Activated naive CD8-positive, alpha-beta T cell treated with anti-CD3 and anti-CD28 coated beads for 36 hours (primary cell): ENCODE results near the gene TULP4. TPM values are rescaled to one million over a fixed set of nuclear protein-coding genes. Genes with fewer than 3 reads are reported as not detected.
"Not testable (repeated sequence)": the region's sequence is repeated elsewhere in the genome, so short reads cannot be mapped to it uniquely, and the experiment has no call there.

ENCODE experiments used
- DNase-seq: peaks from one replicate; pipeline ENCODE4 v3.0.0; 2021
- H3K27ac Mint-ChIP-seq: one replicate; pipeline ENCODE4 v1.8.0; 2022; ENCODE audit warnings: mild to moderate bottlenecking, moderate library complexity, mixed read lengths
- H3K27me3 Mint-ChIP-seq: one replicate; pipeline ENCODE4 v1.8.0; 2022; ENCODE audit warnings: mild to moderate bottlenecking, mixed read lengths
- H3K36me3 Mint-ChIP-seq: one replicate; pipeline ENCODE4 v1.8.0; 2021; ENCODE audit warnings: mild to moderate bottlenecking, mixed read lengths
- H3K4me1 Mint-ChIP-seq: one replicate; pipeline ENCODE4 v1.8.0; 2021; ENCODE audit warnings: mixed read lengths
- H3K4me3 Mint-ChIP-seq: one replicate; pipeline ENCODE4 v1.8.0; 2022; ENCODE audit warnings: mild to moderate bottlenecking, moderate library complexity, mixed read lengths
- H3K9me3 Mint-ChIP-seq: one replicate; pipeline ENCODE4 v1.8.0; 2022; ENCODE audit warnings: mixed read lengths
- total RNA-seq, 2 experiments: library from RNA; stranded (reverse); gene quantifications; one replicate each; pipeline ENCODE4 v1.2.3, GENCODE V29; 2021

The TULP4 gene
- total RNA-seq, 2 experiments from 2014 or later = 17.0 TPM

DNA sequence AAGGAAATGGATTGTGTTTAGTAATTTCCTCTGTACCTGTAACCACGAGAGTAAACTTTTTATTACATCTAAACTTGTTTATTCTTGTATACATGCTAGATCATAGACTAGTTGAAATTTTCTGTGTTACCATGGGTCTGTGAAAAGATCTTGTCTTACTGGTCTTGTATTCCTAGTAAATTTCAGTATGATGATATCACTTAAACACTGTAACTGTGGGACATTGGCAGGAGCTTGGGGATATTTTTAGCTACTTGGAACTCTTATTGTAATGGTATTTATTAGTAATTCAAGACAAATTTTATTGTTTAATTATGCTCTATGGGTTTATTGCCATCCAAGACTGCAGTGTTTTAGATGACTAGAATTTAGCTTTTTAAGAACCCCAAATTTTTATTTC, 25.9 kb upstream of the TULP4 start:
- Mint-ChIP-seq H3K36me3 (peaks cover 5% of the 10 kb centered on the region), H3K27me3 (no peaks in the 10 kb centered on the region), H3K4me1 (peaks cover 44% of the 10 kb centered on the region), H3K27ac (no peak overlapping the region), H3K9me3 (no peaks in the 10 kb centered on the region), H3K4me3 (no peak overlapping the region)
- no peak for DNase-seq

DNA sequence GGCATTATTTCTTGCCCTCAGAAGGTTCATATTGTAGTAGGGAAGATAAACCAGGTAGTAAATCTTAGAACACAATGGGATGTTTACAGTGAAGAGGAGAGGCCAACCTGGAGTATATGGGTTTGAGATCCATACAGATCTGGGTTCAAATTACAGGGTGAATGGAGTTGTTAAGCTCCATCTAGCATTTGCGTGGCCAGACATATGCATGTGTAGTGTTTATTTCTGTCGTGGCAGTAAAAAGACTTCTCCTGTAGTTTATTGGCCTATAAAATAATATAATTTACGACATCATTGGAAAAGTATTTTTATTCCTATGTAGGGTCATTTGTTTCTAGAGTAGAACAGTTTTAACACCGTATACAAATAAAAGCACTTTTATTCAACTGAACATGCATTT, 25.2 kb upstream of the TULP4 start:
- H3K27me3 Mint-ChIP-seq = no peaks in the 10 kb centered on the region
- H3K36me3 Mint-ChIP-seq = peaks cover 5% of the 10 kb centered on the region
- H3K9me3 Mint-ChIP-seq = no peaks in the 10 kb centered on the region
- peaks cover 47% of the 10 kb centered on the region for H3K4me1 Mint-ChIP-seq
- DNase-seq = no peak
- no peak overlapping the region for H3K4me3 Mint-ChIP-seq
- no peak overlapping the region for H3K27ac Mint-ChIP-seq

DNA sequence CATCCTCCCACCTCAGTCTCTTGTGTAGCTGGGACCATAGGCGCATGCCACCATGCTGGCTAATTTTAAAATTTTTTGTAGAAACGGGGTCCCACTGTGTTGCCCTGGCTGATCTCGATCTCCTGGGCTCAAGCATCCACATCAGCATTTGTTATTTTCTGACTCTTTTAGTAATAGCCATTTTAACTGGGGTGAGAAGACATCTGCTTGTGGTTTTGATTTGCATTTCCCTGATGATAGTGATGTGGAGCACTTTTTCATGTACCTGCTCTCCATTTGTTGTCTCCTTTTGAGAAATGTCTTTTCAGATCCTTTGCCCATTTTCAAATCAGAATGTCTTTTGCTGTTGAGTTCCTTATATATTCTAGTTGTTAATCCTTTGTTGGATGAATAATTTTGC, 22.2 kb upstream of the TULP4 start:
- Mint-ChIP-seq H3K4me1 (peaks cover 37% of the 10 kb centered on the region), H3K4me3 (peak overlapping the region; percentile 57), H3K9me3 (peaks cover 1% of the 10 kb centered on the region), H3K36me3 (peaks cover 14% of the 10 kb centered on the region), H3K27ac (peak overlapping the region; percentile 85), H3K27me3 (no peaks in the 10 kb centered on the region)
- no peak for DNase-seq

DNA sequence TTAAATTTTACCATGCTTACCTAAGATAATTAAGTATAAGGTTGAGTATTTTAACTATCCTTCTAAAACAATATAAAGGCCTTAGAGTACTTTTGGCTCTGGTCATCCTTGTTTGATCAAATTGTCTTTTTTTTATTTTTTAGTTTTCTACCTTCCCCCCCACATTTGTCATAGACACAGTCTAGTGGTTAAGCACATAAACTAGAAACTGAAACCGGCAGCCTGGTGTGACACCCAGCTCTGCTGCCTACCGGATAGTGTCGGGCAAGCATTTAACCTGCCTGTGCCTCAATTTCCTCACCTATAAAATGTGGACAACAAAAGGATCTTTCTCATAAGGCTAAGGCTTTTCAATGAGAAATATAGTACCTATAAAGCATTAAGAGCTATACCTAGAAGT, 21.6 kb upstream of the TULP4 start:
- no peaks in the 10 kb centered on the region for H3K27me3 Mint-ChIP-seq
- H3K27ac Mint-ChIP-seq = peak overlapping the region; percentile 85
- peaks cover 1% of the 10 kb centered on the region for H3K9me3 Mint-ChIP-seq
- H3K4me1 Mint-ChIP-seq = peaks cover 35% of the 10 kb centered on the region
- peaks cover 9% of the 10 kb centered on the region for H3K36me3 Mint-ChIP-seq
- H3K4me3 Mint-ChIP-seq = peak overlapping the region; percentile 57
- DNase-seq = peak; percentile 64

DNA sequence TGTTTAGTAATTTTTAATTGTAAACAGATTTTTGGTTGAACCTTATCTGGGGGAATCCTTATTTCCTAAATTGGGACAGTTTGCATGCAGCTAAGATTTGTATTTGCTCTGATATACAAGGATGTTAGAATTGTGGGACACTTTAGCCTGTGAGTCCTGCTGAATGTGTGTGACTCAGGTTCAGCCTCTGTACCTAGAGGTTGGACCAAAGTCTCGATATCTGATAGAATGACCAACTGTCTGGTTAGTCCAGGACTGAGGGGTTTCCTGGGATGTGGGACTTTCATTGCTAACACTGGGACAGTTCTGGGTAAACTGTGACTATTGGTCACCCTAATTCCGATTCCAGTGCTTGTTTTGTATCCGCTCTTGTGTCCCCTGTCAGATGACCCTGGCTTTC, 20.2 kb upstream of the TULP4 start:
- Mint-ChIP-seq H3K4me3 (no peak overlapping the region), H3K27me3 (no peaks in the 10 kb centered on the region), H3K36me3 (peaks cover 19% of the 10 kb centered on the region), H3K27ac (no peak overlapping the region), H3K9me3 (peaks cover 8% of the 10 kb centered on the region), H3K4me1 (peaks cover 28% of the 10 kb centered on the region)
- no peak for DNase-seq

DNA sequence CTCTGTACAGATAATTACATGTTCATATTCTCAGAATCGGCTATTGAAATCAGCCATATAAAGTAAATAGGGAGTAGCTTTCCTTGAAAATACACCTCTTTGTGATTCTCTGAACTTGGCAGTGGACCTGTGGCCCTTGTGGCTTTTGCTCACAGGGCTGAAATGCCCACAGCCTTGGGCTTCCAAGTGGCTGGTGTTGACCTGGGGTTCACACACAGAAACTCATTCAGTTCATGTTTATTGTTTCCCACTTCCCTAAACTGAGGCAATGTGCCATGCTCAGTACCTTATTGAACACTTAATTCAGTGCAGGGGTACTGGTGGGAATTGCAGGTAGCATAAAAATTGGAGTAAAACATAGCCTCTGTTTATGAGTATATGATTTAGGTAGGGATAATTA, 19.1 kb upstream of the TULP4 start:
- H3K4me1 Mint-ChIP-seq = peaks cover 28% of the 10 kb centered on the region
- H3K9me3 Mint-ChIP-seq = peaks cover 12% of the 10 kb centered on the region
- H3K36me3 Mint-ChIP-seq = peaks cover 26% of the 10 kb centered on the region
- no peaks in the 10 kb centered on the region for H3K27me3 Mint-ChIP-seq
- H3K27ac Mint-ChIP-seq = no peak overlapping the region
- DNase-seq = no peak
- H3K4me3 Mint-ChIP-seq = no peak overlapping the region

DNA sequence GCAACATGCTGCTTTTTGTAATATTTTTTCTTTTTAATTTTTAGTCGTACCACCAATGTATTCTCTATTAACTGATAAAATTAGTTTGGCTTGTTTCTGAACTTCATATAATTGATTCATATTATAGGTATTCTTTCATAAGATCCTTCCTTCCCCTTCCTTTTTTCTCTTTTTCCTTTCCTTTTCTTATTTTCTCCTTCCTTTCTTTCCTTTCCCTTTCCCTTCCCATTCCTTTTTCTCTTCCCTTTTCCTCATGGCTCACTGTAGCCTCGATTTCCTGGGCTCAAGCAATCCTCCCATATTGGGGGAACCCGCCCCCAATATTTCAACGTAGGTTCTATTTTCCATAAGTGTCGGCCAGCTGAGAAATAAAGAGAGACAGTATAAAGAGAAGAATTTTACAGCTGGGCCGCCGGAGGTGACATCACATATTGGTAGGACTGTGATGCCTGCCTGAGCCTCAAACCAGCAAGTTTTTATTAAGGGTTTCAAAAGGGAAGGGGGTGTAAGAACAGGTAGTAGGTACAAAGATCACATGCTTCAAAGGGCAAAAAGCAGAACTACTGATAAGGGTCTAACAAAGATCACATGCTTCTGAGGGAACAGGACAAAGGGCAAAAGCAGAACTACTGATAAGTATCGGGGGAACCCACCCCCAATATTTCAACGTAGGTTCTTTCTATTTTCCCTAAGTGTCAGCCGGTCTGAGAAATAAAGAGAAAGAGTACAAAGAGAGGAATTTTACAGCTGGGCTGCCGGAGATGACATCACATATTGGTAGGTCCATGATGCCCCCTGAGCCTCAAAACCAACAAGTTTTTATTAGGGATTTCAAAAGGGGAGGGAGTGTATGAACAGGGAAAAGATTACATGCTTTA, 16.1 kb upstream of the TULP4 start:
- Mint-ChIP-seq H3K9me3 (peaks cover 16% of the 10 kb centered on the region), H3K36me3 (peaks cover 35% of the 10 kb centered on the region), H3K4me1 (peaks cover 11% of the 10 kb centered on the region)
- H3K27me3 Mint-ChIP-seq, H3K27ac Mint-ChIP-seq, H3K4me3 Mint-ChIP-seq, DNase-seq: not testable (repeated sequence)

DNA sequence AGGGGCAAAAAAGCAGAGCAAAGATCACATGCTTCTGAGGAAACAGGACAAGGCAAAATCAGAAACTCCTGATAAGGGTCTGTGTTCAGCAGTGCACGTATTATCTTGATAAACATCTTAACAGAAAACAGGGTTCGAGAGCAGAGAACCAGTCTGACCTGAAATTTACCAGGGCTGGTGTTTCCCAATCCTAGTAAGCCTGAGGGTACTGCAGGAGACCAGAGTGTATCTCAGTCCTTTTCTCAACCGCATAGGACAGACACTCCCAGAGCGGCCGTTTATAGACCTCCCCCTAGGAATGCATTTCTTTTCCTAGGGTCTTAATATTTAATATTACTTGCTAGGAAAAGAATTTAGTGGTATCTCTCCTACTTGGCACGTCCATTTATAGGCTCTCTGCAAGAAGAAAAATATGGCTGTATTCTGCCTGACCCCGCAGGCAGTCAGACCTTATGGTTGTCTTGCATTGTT, 15.4 kb upstream of the TULP4 start:
- not testable (repeated sequence) for H3K4me3 Mint-ChIP-seq, H3K27ac Mint-ChIP-seq, H3K4me1 Mint-ChIP-seq, DNase-seq, H3K27me3 Mint-ChIP-seq
- peaks cover 16% of the 10 kb centered on the region for H3K9me3 Mint-ChIP-seq
- peaks cover 35% of the 10 kb centered on the region for H3K36me3 Mint-ChIP-seq

DNA sequence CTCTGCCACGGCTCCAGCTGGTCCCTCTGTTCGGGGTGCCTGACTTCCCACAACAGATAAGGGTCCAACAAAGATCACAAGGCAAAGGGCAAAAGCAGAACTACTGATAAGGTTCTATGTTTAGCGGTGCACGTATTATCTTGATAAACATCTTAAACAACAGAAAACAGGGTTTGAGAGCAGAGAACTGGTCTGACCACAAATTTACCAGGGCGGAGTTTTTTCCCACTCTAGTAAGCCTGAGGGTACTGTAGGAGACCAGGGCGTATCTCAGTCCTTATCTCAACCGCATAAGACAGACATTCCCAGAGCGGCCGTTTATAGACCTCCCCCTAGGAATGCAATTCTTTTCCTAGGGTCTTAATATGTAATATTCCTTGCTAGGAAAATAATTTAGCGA, 14.6 kb upstream of the TULP4 start:
- not testable (repeated sequence) for H3K4me3 Mint-ChIP-seq, DNase-seq, H3K27ac Mint-ChIP-seq, H3K4me1 Mint-ChIP-seq, H3K27me3 Mint-ChIP-seq
- H3K9me3 Mint-ChIP-seq = peaks cover 16% of the 10 kb centered on the region
- H3K36me3 Mint-ChIP-seq = peaks cover 35% of the 10 kb centered on the region

DNA sequence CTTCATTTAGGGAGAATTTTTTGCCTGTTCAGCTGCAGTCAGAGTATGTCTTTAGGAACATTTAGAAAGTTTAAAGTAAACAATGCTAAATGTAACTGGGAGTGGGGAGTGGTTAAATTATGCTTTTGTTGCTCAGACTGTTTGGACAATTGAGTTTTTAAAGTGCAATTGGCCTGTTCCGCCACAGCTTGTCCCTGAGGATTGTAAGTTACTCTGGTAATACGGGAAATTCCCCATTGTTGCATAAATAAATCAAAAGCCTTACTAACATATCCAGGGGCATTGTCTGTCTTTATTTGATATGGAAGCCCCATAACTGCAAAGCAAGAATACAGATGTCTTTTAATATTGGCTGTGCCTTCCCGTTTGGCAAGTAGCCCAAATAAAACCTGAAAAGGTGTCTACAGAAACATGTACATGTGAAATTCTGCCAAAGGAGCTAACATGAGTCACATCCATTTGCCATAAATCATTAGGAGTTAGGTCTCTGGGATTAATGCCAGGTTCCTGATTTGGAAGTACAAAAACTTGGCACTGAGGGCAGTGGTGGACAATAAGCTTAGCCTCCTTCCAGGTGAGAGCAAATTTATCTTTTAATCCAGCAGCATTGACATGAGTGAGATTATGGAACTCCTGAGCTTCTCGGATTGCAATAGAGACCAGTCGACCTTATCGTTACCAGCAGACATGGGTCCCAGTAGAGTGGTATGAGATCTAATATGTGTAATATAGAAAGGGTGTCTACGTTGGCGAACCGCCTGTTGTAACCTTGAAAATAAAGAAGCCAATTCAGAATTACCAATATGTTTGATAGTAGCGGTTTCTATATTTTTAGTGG, 11.7 kb upstream of the TULP4 start:
- H3K27me3 Mint-ChIP-seq, H3K4me3 Mint-ChIP-seq, H3K27ac Mint-ChIP-seq, DNase-seq, H3K4me1 Mint-ChIP-seq: not testable (repeated sequence)
- H3K9me3 Mint-ChIP-seq = peaks cover 14% of the 10 kb centered on the region
- peaks cover 30% of the 10 kb centered on the region for H3K36me3 Mint-ChIP-seq

DNA sequence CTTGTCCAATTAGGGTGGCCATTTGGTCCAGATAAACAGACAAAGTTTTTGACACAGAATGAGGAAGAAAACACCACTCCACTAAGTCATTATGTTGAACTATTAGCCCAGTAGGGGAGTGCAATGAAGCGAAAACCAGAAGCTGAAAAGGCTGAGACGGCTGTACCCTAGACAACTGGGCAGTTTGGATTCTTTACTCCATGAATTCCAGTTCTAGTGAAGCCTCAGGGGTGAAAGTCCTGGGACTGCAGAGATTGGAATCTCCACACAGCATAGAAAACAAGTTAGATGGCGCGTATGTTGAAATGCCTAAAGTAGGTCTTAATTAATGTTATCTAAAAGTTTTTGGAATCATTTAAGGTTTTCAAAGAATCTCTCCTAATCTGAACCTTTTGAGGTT, 10.7 kb upstream of the TULP4 start:
- not testable (repeated sequence) for H3K4me3 Mint-ChIP-seq, H3K9me3 Mint-ChIP-seq, H3K4me1 Mint-ChIP-seq, DNase-seq, H3K27me3 Mint-ChIP-seq, H3K27ac Mint-ChIP-seq
- H3K36me3 Mint-ChIP-seq = peaks cover 23% of the 10 kb centered on the region

DNA sequence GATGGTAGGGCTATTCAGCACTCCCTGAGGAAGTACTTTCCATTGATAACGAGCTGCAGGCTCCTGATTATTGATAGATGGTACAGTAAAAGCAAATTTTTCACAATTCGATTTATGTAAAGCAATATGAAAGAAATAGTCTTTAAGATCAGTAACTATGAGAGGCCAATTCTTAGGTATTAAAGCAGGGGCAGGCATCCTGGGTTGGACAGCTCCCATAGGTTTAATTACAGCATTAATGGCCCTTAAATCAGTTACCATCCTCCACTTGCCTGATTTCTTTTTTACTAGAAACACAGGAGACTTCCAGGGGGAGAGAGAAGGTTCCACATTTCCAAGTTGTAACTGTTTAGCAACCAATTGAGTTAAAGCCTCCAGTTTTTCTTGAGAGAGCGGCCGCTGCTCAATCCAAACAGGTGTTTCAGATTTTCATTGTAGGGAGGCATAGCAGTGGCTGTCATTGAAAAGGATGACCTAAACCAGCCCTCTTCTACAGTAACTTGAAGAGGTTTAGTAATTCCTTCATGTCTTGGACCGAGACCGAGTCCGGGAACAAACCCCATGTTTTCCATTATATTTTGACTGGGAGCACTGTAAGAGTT, 10.0 kb upstream of the TULP4 start:
- peaks cover 16% of the 10 kb centered on the region for H3K36me3 Mint-ChIP-seq
- H3K27me3 Mint-ChIP-seq, H3K4me3 Mint-ChIP-seq, H3K9me3 Mint-ChIP-seq, H3K27ac Mint-ChIP-seq, H3K4me1 Mint-ChIP-seq, DNase-seq: not testable (repeated sequence)

DNA sequence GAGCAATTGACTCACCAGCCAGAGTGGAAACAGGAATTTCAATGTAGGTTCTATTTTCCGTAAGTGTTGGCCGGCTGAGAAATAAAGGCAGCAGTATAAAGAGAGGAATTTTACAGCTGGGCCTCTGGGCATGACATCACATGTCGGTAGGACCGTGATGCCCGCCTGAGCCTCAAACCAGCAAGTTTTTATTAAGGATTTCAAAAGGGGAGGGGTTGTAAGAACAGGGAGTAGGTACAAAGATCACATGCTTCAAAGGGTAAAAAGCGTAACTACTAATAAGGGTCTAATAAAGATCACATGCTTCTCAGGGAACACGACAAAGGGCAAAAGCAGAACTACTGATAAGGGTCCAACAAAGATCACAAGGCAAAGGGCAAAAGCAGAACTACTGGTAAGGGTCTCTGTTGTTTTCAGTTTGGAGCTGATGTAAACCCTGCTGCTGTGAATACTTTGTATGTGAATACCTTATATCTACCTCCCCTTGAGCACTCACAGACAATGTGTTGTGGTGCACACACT, 9.0 kb upstream of the TULP4 start:
- Mint-ChIP-seq H3K27ac (peak overlapping the region; percentile 2), H3K4me1 (no peaks in the 10 kb centered on the region), H3K27me3 (no peaks in the 10 kb centered on the region), H3K9me3 (peaks cover 3% of the 10 kb centered on the region), H3K4me3 (no peak overlapping the region), H3K36me3 (peaks cover 11% of the 10 kb centered on the region)
- DNase-seq = no peak

DNA sequence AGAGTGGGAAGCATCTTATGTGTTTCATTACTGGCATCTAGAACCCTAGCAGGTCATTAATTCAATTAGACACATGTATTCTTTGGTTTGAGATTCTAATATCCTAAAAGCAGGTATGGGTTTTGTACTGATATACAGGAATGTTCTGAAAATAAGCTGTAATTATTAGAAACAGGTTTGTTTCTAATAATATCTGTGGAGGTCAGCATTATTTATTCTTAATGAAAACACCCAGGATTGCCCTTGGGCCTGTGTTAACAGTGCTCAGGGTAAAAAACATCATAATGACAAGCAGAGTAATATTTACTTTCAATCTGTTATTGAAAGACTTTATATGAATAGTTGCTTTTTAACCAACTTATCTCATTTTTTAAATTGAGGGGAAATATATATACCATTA, 8.0 kb upstream of the TULP4 start:
- H3K27ac Mint-ChIP-seq = no peak overlapping the region
- H3K4me3 Mint-ChIP-seq = no peak overlapping the region
- H3K27me3 Mint-ChIP-seq = no peaks in the 10 kb centered on the region
- H3K4me1 Mint-ChIP-seq = no peaks in the 10 kb centered on the region
- H3K9me3 Mint-ChIP-seq = no peaks in the 10 kb centered on the region
- peaks cover 5% of the 10 kb centered on the region for H3K36me3 Mint-ChIP-seq
- DNase-seq = no peak

DNA sequence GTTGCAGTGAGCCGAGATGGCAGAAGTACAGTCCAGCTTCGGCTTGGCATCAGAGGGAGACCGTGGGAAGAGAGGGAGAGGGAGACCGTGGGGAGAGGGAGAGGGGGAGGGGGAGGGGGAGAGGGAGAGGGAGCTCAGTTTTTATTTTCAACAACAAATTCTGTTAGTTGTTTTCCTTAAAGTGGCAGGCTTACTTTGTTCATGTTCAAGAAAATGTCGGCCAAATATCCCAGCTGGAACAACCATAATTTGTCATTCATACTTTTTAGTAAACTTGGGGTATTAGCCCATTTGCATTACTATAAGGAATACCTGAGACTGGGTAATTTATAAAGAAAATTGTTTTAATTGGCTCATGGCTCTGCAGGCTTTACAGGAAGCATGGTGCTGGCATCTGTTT, 2.5 kb upstream of the TULP4 start:
- Mint-ChIP-seq H3K27ac (no peak overlapping the region), H3K9me3 (no peaks in the 10 kb centered on the region), H3K27me3 (no peaks in the 10 kb centered on the region), H3K4me1 (no peaks in the 10 kb centered on the region), H3K4me3 (no peak overlapping the region), H3K36me3 (peaks cover 21% of the 10 kb centered on the region)
- no peak for DNase-seq
